T-helper 1 cell treated with Interleukin-12 subunit alpha and Interleukin-12 subunit beta and Interleukin-4 antibody, amounts not matched to agents 30 μg/mL and 1 μg/mL, for 36 hours (primary cell): ENCODE results near the gene TAS2R46.
"Not testable (repeated sequence)": the region's sequence is repeated elsewhere in the genome, so short reads cannot be mapped to it uniquely, and the experiment has no call there.

Experiments
- H3K27ac Mint-ChIP-seq: one replicate; pipeline ENCODE4 v1.8.0; 2021; ENCODE audit warnings: mild to moderate bottlenecking, mixed read lengths
- H3K27me3 Mint-ChIP-seq: one replicate; pipeline ENCODE4 v1.8.0; 2021; ENCODE audit warnings: low read depth, mixed read lengths
- H3K36me3 Mint-ChIP-seq: one replicate; pipeline ENCODE4 v1.8.0; 2021; ENCODE audit warnings: low read depth, mixed read lengths
- H3K4me1 Mint-ChIP-seq: one replicate; pipeline ENCODE4 v1.8.0; 2021; ENCODE audit warnings: low read depth, mixed read lengths
- H3K4me3 Mint-ChIP-seq: one replicate; pipeline ENCODE4 v1.8.0; 2021; ENCODE audit warnings: mild to moderate bottlenecking, moderate library complexity, mixed read lengths
- H3K9me3 Mint-ChIP-seq: one replicate; pipeline ENCODE4 v1.8.0; 2021; ENCODE audit warnings: mixed read lengths

TAS2R46 gene

GRCh38 chr12:11069854-11070365 lies 7.8 kb upstream of the TAS2R46 start:
- H3K27ac Mint-ChIP-seq: no peak overlapping the region
- no peaks in the 10 kb centered on the region for H3K4me1 Mint-ChIP-seq
- no peaks in the 10 kb centered on the region for H3K27me3 Mint-ChIP-seq
- peaks cover 5% of the 10 kb centered on the region for H3K36me3 Mint-ChIP-seq
- H3K9me3 Mint-ChIP-seq: no peaks in the 10 kb centered on the region
- no peak overlapping the region for H3K4me3 Mint-ChIP-seq

- Mint-ChIP-seq H3K4me1 (no peaks in the 10 kb centered on the region), H3K4me3 (no peak overlapping the region), H3K27ac (no peak overlapping the region), H3K27me3 (no peaks in the 10 kb centered on the region), H3K9me3 (no peaks in the 10 kb centered on the region), H3K36me3 (peaks cover 5% of the 10 kb centered on the region)
Observed at GRCh38 chr12:11067514-11067913, 5.4 kb upstream of the TAS2R46 start.

GRCh38 chr12:11059784-11060183 lies 2.3 kb downstream of the TAS2R46 start:
- H3K36me3 Mint-ChIP-seq: peaks cover 2% of the 10 kb centered on the region
- H3K4me3 Mint-ChIP-seq: no peak overlapping the region
- no peak overlapping the region for H3K27ac Mint-ChIP-seq
- peaks cover 8% of the 10 kb centered on the region for H3K9me3 Mint-ChIP-seq
- H3K27me3 Mint-ChIP-seq: no peaks in the 10 kb centered on the region
- H3K4me1 Mint-ChIP-seq: peaks cover 4% of the 10 kb centered on the region

- Mint-ChIP-seq H3K4me3 (no peak overlapping the region), H3K9me3 (peaks cover 8% of the 10 kb centered on the region), H3K4me1 (peaks cover 4% of the 10 kb centered on the region), H3K27me3 (no peaks in the 10 kb centered on the region), H3K27ac (no peak overlapping the region), H3K36me3 (peaks cover 2% of the 10 kb centered on the region)
Observed at GRCh38 chr12:11059041-11059440, 3.1 kb downstream of the TAS2R46 start.

- peaks cover 1% of the 10 kb centered on the region for H3K4me1 Mint-ChIP-seq
- no peaks in the 10 kb centered on the region for H3K27me3 Mint-ChIP-seq
- H3K4me3 Mint-ChIP-seq: no peak overlapping the region
- peaks cover 28% of the 10 kb centered on the region for H3K9me3 Mint-ChIP-seq
- H3K36me3 Mint-ChIP-seq: peaks cover 23% of the 10 kb centered on the region
- H3K27ac Mint-ChIP-seq: no peak overlapping the region
Observed at GRCh38 chr12:11055306-11055705, 6.8 kb downstream of the TAS2R46 start.

GRCh38 chr12:11049806-11050531 lies 12.1 kb downstream of the TAS2R46 start:
- H3K9me3 Mint-ChIP-seq: peaks cover 36% of the 10 kb centered on the region
- H3K27ac Mint-ChIP-seq, H3K4me1 Mint-ChIP-seq, H3K4me3 Mint-ChIP-seq, H3K27me3 Mint-ChIP-seq: not testable (repeated sequence)
- H3K36me3 Mint-ChIP-seq: peaks cover 44% of the 10 kb centered on the region

- not testable (repeated sequence) for H3K4me1 Mint-ChIP-seq, H3K27me3 Mint-ChIP-seq, H3K27ac Mint-ChIP-seq, H3K4me3 Mint-ChIP-seq, H3K9me3 Mint-ChIP-seq
- H3K36me3 Mint-ChIP-seq: peaks cover 28% of the 10 kb centered on the region
Observed at GRCh38 chr12:11041366-11041765, 20.7 kb downstream of the TAS2R46 start.

GRCh38 chr12:11040162-11040561 lies 21.9 kb downstream of the TAS2R46 start:
- H3K9me3 Mint-ChIP-seq: peaks cover 3% of the 10 kb centered on the region
- H3K27me3 Mint-ChIP-seq: no peaks in the 10 kb centered on the region
- H3K36me3 Mint-ChIP-seq: peaks cover 26% of the 10 kb centered on the region
- H3K4me1 Mint-ChIP-seq: no peaks in the 10 kb centered on the region
- H3K27ac Mint-ChIP-seq: no peak overlapping the region
- no peak overlapping the region for H3K4me3 Mint-ChIP-seq

- Mint-ChIP-seq H3K27ac (no peak overlapping the region), H3K4me1 (no peaks in the 10 kb centered on the region), H3K9me3 (no peaks in the 10 kb centered on the region), H3K4me3 (no peak overlapping the region), H3K36me3 (peaks cover 21% of the 10 kb centered on the region), H3K27me3 (no peaks in the 10 kb centered on the region)
Observed at GRCh38 chr12:11039171-11039570, 22.9 kb downstream of the TAS2R46 start.

GRCh38 chr12:11033959-11034358 lies 28.1 kb downstream of the TAS2R46 start:
- H3K9me3 Mint-ChIP-seq: not testable (repeated sequence)

GRCh38 chr12:11031307-11031706 lies 30.8 kb downstream of the TAS2R46 start, which contains the start of gene TAS2R31:
Gene TAS2R31 (minus strand): TSS chr12:11031407. CDS start chr12:11031335, 72 bp downstream.
- Mint-ChIP-seq H3K27me3 (no peaks in the 10 kb centered on the region), H3K36me3 (peaks cover 26% of the 10 kb centered on the region), H3K4me1 (peaks cover 3% of the 10 kb centered on the region), H3K27ac (no peak within 1 kb of the TSS), H3K9me3 (peaks cover 4% of the 10 kb centered on the region), H3K4me3 (no peak within 1 kb of the TSS)

More at GRCh38 chr12:11033959-11034358, 28.1 kb downstream of the TAS2R46 start:
- peaks cover 12% of the 10 kb centered on the region for H3K36me3 Mint-ChIP-seq
- H3K27ac Mint-ChIP-seq, H3K4me1 Mint-ChIP-seq, H3K27me3 Mint-ChIP-seq, H3K4me3 Mint-ChIP-seq: not testable (repeated sequence)

GRCh38 chr12:11026118-11026517 lies 36.0 kb downstream of the TAS2R46 start:
- Mint-ChIP-seq H3K4me1 (peaks cover 3% of the 10 kb centered on the region), H3K27me3 (no peaks in the 10 kb centered on the region), H3K4me3 (no peak overlapping the region), H3K36me3 (peaks cover 36% of the 10 kb centered on the region), H3K27ac (no peak overlapping the region), H3K9me3 (peaks cover 14% of the 10 kb centered on the region)

GRCh38 chr12:11023387-11023786 lies 38.7 kb downstream of the TAS2R46 start:
- no peaks in the 10 kb centered on the region for H3K4me1 Mint-ChIP-seq
- peaks cover 11% of the 10 kb centered on the region for H3K9me3 Mint-ChIP-seq
- H3K36me3 Mint-ChIP-seq: peaks cover 26% of the 10 kb centered on the region
- no peak overlapping the region for H3K4me3 Mint-ChIP-seq
- no peak overlapping the region for H3K27ac Mint-ChIP-seq
- no peaks in the 10 kb centered on the region for H3K27me3 Mint-ChIP-seq

GRCh38 chr12:11022520-11022919 lies 39.6 kb downstream of the TAS2R46 start, which contains the start of gene TAS2R19:
Gene TAS2R19 (minus strand): TSS chr12:11022620. CDS start chr12:11022571, 49 bp downstream.
- peaks cover 11% of the 10 kb centered on the region for H3K9me3 Mint-ChIP-seq
- no peaks in the 10 kb centered on the region for H3K27me3 Mint-ChIP-seq
- no peak within 1 kb of the TSS for H3K27ac Mint-ChIP-seq
- peaks cover 18% of the 10 kb centered on the region for H3K36me3 Mint-ChIP-seq
- no peaks in the 10 kb centered on the region for H3K4me1 Mint-ChIP-seq
- H3K4me3 Mint-ChIP-seq: no peak within 1 kb of the TSS

GRCh38 chr12:11016937-11017336 lies 45.2 kb downstream of the TAS2R46 start:
- peaks cover 3% of the 10 kb centered on the region for H3K4me1 Mint-ChIP-seq
- no peaks in the 10 kb centered on the region for H3K9me3 Mint-ChIP-seq
- H3K27me3 Mint-ChIP-seq: no peaks in the 10 kb centered on the region
- H3K27ac Mint-ChIP-seq: no peak overlapping the region
- no peak overlapping the region for H3K4me3 Mint-ChIP-seq
- peaks cover 8% of the 10 kb centered on the region for H3K36me3 Mint-ChIP-seq
